CD4-positive, alpha-beta T cell treated with Interferon gamma for 1 hour (primary cell): Measurements from ENCODE around the gene PLCH2.

ENCODE experiments used
- DNase-seq: peaks from one replicate; pipeline ENCODE4 v3.0.0-alpha.2; 2020

PLCH2 gene

DNA sequence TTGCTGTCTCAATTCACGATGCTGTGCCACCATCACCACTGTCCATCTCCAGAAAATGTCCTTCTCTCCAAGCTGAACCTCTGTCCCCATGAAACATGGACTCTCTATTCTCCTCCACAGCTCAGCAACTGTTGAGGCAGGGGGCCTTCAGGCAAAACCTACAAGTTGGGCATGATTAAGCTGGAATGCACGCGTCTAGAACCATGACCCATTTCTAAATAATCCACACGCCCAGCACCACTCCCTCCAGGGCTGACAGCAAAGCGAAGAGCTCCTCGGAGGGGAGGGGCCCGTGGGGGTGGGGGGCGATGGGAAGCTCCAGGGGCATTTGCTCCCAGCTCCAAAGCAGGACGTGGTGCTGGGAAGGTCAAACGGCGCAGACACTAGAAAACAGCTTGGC, 57.3 kb downstream of the PLCH2 start:
- no peak for DNase-seq

DNA sequence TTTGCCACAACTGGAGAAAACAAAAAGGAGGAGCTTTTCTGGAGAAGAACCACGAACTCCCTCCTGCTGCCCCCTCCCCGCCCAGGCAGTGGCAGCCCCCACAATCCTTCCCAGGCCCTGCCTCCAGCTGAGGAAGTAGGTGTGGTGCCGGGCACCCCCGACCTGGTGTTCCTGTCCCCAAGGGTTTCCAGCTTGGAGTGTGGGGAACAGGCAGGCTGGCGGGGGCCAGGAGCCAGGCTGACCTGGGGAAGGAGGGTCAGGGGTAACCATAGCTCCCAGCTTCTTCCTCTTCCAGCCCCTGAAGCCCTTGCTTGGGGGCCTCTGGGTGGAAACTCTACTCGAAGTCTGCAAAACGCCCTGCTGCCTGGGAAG, 58.2 kb downstream of the PLCH2 start:
- DNase-seq, result no peak

DNA sequence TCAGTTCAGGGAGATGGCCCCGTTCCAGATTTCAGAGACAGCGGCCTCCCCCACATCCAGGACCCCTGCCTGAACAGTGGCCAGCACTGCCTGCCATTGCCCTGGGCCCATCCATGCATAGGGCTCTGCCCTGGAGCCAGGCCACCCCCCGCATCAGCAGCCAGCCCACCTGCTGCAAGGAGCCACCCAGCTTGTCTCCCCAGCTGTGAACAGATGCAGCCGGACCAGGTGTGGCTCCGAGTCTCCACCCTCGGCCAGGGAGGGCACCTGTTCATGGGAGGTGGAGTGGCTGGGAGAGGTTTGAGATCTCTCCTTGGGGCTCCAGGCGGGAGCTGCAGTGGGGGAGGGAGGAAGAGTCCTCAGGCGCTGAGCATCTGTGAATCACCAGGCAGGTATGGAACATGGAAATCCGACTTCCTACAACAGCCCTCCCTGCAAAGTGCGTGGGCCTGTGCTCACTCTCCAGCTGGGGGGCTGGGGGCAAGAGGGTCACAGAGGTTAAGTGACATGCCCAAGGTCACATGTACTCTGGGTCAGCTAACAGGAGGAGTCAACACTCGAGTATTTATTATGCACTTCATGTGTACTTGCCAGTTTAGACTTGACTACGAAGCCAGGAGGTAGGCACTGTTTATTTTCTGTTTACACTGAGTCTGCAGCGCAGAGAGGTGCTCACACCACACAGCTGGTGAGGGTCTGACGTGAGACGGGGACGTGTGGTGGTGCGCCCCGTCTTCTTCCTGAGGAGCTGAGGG, 58.8 kb downstream of the PLCH2 start:
- no peak for DNase-seq

GRCh38 chr1:2535455-2535854, 59.4 kb downstream of the PLCH2 start:
- DNase-seq, result no peak

DNA sequence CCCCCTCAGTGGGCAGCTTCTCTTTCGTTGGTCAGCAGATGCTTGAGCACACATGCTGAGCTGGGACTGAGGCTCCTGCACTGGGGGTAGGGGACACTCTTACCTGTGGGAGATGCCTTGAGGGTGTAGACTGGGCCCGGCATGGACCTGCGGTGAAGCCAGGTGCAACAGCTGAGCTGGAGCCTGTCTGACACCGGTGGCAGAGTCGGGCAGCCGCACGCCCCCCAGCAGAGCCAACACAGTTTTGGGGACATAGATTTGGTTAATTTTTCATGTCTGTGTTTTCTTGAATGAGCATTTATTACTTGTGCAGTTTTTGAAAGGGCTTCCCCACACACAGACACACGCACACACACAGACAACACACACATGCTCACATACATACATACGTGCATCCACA, 59.9 kb downstream of the PLCH2 start:
- DNase-seq, result no peak

DNA sequence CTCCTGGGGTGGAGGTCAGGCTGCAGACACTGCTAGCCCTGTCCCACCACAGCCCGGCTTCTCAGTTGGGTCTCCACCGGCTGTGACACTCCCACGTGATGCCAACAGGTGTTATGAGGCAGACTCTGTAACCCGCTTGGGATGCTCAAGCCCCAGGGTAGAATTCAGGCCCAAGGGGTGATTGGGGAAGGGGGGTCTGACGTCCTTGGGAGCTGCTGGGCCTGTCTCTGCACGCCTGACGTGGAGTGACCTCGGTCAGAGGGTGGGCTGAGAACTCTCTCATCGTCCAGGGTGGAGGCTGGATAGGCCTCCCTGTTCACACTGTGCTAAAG, 61.7 kb downstream of the PLCH2 start:
- DNase-seq, result no peak

GRCh38 chr1:2538376-2538775, 62.3 kb downstream of the PLCH2 start:
- DNase-seq, result no peak

DNA sequence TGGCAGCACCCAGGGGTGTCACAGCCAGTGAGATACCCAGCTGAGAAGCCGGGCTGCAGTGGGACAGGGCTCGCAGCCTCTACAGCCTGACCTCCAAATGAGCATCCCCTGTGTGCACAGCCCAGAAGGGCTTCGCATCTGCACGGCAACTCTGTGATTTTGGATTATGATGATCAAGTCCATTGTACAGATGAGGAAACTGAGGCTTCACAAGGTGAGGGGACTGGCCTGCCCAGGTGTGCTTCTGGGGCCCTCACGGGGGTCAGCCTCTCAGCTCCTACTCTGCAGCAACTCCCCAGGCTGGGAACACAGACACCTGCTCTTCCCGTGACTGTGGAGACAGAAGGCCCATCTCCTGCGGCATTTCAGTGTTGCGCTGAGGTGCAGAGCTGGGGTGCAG, 62.8 kb downstream of the PLCH2 start:
- no peak for DNase-seq

- peak; percentile 35 for DNase-seq
These were observed 63.3 kb downstream of the PLCH2 start for GRCh38 chr1:2539312-2539907.

GRCh38 chr1:2540816-2541492, 64.9 kb downstream of the PLCH2 start:
- DNase-seq, result no peak

DNA sequence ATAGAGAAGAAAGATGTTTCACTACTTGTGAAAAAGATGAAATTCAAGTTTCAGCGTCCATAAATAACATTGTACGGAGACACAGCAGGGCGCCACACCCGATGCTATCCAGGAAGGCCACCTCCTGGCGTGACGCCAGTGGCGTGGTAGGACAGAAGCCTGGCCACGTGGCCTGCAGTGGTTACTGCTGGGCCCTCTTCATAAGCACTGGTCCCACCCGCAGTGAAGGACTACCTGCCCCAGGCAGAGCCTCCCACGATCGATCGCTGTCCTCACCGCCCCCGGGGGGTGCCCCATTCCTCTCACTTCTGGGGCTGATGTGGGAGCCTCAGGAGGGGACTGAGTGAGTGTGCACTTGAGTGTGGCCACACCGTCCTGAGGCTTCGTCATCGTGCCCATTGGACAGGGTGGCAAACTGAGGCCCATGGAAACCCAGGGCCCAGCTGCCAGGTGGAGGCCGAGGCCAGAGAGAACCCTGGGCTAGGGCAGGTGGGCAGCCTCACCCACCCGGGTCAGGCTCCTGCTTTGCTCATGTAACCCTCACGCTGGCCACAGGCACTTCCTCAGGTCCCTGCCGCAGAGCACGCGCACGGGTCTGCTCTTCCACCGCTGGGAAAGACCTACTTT, 65.6 kb downstream of the PLCH2 start:
- DNase-seq, result no peak

GRCh38 chr1:2542246-2542915, 66.3 kb downstream of the PLCH2 start:
- DNase-seq, result no peak

DNA sequence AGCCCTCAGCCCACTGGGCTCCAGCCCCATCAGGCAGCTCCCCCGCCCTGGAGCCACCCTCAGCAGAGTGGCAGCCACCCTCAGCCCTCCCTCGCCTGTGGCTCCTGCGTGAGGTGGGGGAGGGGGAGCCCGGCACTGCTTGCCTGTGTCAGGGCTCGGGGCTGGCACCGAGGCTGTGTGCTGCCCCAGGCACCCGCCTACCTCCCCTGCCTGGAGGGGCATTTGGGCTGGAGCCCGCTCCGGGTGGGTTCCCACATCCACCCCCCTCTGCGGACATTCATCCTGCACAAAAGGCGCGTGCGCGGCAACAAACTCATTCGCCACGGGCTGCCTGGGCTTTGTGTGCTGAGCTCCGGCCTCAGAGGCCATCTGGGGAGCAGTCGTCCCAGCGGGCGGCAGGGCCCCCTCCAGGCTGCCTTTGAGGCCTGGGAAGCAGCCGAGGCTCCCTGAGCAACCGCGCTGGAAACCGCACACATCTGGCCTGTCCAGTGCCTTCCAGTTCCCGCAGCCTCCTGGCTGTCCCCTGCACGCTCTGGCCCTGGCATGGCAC, 67.5 kb downstream of the PLCH2 start:
- DNase-seq, result peak; percentile 31

DNA sequence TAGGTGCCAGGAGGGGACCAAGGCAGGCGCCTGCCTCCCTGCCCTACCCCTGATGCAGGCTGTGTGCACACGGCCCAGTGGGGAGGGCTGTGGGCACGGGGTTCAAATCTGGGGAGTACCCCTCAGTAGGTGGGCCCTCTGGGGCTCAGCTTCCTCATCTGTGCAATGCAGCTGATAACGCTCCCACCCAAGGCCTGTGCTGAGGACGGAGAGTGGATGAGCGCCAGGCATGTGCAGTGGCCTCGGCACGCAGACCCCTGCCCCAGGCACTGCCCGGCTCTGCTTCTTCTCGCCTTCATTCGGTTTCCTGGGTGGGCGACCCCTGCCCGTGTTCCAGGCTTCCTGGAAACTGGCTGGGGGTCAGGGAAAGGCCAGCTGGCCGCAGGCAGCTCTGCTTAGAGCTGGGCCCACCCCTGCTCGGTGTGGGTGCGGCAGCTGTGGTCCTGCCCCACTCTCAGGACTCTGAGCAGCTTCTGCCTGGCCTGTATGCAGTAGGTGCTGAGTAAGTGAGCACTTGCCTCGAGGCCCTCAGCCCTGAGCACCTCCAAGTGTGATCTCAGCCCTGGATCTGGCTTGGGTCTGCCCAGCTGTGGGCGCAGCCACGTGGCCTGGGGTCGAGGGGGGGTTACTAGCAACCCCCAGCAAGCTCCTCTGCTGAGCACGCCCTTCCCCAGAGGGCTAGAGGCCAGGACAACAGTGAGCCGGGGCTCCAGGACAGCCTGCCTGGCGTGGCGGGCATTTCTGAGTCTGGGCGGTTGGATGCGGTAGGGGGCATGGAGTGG, 68.2 kb downstream of the PLCH2 start:
- no peak for DNase-seq

DNA sequence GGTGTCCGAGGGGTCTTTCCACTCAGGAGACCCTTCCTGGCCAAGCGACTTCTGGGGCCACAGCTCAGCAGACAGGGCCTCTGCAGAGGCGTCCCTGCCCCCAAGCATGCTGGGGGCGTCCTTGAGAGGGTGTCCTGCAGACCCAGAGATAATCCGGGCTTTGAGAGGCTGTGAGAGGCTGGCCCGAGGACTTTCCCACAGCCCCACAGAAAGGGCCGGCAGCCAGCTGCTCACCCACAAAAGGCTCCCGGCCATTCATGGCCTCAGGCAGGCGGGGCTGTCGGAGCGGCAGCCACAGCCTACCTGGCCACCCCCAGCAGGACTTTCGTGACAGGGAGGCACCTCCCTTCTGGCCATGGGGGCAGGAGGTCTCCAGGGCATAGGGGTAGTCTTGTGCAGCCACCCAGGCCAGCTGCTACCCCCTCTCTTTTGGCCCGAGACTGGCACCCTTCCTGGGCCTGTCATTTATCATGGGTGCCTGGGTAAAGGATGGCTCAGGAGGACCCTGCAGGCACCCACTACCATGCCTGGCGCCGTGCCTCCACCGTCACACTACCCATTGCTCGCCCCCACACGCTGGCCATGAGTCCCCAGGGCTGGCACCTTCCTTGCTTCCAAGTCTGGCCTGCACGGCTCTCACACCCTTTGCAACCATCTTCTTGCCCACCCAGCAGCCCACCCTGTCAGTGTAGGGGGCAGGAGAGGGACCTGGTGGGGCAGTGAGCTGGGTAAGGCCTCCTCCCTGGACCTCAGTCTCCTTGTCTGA, 69.0 kb downstream of the PLCH2 start:
- no peak for DNase-seq

GRCh38 chr1:2545754-2546514, 69.8 kb downstream of the PLCH2 start:
- DNase-seq, result peak; percentile 95

- DNase-seq, result peak; percentile 89
These were observed 70.6 kb downstream of the PLCH2 start for GRCh38 chr1:2546515-2547209.

- DNase-seq, result no peak
These were observed 71.3 kb downstream of the PLCH2 start for GRCh38 chr1:2547210-2548067.

DNA sequence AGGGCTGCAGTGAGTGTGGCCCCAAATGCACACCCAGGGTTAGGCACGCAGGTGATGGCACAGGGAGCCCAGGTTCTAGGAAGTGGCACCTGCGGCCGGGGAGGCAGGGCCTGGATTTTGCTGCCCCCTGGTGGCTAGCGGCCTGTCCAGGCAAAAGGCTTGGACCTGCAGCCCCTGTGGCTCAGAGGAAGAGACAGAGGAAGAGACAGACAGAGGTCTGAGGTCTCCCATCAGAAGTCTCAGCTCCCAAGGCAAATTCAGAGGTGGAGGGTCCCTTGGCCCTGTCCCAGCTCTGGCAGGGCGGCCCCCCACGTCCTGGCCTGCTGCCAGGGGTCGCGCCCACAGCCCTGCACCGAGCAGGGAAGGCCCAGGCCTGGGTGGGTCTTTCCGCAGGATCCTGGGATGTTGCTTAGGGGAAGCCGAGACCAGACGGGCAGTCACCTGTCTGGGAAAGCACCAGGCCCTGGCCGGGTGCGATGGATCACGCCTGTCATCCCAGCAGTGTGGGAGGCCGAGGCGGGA, 72.0 kb downstream of the PLCH2 start:
- DNase-seq, result peak; percentile 87
